Stimulated activated CD4-positive, alpha-beta T cell treated with anti-CD3 and anti-CD28 coated beads, Interleukin-1b, Interleukin-23, amount 100 ng/mL, for 1 hour (primary cell): ENCODE measurements around the gene KLHDC7A.

Experiments
- DNase-seq, 2 donors: peaks; one replicate each; pipeline ENCODE4 v3.0.0-alpha.2; 2020; ENCODE audit warnings: low read depth in 2 of 2

The KLHDC7A gene

DNA sequence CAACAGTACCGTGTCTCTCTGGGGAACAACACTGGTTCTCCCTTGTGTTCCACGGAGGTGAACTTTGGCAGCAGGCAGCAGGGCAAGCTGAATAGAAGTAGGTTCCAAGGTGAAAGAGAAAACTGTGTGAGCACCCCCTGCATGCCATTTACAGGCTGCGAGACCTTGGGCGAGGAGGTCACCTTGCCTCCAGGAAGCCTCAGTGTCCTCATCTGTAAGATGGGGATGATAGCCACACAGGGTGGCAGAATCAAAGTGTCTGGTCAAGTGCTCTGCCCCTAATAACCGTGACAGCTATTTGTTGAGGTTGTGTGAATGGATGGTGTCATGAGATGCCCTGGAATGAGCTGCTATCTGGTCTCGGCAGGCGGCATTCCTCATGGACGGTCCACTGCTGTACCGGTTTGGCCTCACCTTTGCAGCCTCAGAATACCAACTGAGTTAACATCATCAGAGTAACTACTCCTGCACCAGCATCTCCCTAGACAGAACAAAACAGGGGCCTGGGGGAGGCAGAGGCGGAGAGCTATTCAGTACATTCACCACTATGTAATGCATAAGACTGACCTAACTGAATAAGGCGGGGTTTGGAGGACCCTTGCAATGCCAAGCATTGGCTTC, 7.4 kb upstream of the KLHDC7A start:
- no peak for DNase-seq

DNA sequence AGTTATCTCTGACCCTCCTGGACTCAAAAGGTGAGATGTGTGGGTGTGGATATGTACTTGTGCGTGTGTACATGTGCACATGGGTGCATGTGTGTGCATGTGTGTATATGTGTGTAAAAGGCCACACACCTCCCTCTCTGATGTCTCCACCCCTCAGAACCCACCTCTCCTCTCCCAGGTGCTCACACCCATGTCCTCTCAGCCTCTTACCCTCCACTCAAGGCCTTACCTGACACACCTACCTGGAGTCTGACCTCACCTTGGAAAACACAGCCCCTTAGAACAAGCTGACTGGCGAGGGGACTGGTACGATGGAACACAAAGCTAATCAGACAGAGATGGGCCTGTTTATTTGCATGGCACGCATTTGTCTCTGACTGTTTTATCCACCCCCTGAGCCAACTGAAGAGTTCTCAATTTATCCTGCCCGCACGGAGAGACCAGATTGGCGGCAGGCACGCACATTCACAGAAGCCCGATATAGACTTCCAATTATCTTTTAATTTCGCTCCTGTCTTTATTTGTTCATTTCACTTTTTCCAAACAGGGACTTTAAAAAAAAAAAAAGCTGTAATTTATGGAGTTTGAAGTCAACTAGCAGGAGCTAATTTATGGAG, 6.1 kb upstream of the KLHDC7A start:
- no peak for DNase-seq

DNA sequence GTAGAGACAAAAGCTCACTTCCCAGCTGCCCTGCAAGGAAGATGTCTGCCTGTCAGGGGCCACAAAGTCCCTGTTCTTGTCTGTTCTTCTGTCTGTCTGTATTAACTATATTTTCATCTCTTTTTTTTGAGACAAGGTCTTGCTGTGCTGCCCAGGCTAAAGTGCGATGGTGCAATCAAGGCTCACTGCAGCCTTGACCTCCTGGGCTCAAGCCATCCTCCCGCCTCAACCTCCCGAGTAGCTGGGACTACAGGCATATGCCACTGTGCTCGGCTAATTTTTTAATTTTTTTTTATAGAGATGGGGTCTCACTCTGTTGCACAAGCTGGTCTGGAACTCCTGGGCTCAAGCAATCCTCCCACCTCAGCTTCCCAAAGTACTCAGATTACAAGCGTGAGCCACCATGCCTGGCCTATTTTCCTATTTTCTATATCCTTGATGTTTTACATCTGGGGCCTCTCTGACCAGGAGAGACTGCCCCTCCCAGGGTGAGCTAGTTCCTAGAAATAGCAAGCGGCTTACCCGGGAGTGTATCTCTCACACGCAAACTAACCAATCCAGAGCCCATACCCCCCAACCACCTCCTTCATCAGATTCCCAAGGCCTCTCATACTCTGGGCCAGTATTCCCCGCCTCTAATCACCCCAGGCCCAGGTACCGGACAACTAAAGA, 5.4 kb upstream of the KLHDC7A start:
- no peak for DNase-seq

DNA sequence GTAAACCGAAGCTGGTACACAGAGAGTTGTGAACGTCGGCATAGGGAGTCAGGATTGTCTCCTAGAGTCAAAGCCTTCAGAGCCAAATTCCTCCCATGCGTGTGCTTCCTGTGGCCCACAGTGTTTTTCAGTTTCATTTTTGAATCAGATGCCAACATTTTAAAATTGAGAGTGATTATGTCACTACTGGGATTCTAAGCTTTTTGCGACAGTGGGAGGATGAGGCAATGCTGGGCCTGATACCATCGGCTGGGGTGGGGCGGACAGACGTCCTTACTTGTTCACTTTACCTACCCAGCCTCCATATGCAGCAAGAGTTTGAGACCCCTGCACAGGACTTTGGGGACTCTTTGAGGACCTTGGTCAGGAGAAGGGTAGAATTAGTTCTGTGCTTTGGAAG, 1.3 kb upstream of the KLHDC7A start:
- DNase-seq = no peak

DNA sequence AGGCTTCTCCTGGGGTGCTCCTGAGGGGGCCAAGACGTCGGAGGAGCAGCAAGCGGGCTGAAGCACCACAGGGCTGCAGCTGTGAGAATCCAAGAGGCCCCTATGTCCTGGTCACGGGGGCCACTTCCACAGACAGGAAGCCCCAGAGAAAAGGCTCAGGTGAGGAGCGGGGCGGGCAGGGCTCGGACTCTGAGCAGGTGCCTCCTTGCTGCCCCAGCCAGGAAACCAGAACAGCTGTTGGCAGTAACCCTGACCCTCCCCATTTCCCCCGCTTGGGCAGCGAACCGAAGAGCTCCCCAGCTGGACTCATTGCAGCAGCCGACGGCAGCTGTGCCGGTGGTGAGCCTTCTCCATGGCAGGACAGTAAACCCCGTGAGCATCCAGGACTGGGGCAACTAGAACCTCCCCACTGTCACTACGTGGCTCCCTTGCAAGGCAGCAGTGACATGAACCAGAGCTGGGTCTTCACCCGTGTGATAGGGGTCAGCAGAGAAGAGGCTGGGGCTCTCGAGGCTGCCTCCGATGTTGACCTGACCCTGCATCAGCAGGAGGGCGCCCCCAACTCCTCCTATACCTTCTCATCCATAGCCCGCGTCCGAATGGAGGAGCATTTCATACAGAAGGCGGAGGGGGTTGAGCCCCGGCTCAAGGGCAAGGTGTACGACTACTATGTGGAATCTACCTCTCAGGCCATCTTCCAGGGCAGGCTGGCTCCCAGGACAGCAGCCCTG, 625 bp downstream of the KLHDC7A start:
- DNase-seq = no peak

DNA sequence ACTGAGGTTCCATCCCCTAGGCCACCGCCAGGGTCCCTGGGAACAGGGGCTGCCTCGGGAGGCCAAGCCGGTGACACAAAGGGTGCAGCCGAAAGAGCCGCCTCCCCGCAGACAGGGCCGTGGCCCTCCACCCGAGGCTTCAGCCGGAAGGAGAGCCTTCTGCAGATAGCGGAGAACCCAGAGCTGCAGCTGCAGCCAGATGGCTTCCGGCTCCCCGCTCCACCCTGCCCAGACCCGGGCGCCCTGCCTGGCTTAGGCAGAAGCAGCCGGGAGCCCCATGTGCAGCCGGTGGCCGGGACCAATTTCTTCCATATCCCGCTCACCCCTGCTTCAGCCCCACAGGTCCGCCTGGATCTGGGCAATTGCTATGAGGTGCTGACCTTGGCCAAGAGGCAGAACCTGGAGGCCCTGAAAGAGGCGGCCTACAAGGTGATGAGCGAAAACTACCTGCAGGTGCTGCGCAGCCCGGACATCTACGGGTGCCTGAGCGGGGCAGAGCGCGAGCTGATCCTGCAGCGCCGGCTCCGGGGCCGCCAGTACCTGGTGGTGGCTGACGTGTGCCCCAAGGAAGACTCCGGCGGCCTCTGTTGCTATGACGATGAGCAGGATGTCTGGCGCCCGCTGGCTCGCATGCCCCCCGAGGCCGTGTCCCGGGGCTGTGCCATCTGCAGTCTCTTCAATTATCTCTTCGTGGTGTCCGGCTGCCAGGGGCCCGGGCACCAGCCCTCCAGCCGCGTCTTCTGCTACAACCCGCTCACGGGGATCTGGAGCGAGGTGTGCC, 1.4 kb downstream of the KLHDC7A start:
- no peak for DNase-seq

DNA sequence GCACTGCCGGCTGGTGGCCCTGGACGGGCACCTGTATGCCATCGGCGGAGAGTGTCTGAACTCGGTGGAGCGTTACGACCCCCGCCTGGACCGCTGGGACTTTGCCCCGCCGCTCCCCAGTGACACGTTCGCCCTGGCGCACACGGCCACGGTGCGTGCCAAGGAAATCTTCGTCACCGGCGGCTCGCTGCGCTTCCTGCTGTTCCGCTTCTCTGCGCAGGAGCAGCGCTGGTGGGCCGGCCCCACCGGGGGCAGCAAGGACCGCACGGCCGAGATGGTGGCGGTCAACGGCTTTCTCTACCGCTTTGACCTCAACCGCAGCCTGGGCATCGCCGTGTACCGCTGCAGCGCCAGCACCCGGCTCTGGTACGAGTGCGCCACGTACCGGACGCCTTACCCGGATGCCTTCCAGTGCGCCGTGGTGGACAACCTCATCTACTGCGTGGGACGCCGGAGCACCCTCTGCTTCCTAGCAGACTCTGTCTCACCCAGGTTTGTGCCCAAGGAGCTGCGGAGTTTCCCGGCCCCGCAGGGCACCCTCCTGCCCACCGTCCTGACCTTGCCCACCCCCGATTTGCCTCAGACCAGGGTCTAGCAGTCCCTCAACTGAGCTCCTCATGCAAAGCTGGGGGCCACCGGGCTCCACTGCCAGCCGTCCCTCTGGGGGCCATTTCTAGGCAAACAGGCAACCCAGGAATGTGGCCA, 2.1 kb downstream of the KLHDC7A start:
- no peak for DNase-seq

DNA sequence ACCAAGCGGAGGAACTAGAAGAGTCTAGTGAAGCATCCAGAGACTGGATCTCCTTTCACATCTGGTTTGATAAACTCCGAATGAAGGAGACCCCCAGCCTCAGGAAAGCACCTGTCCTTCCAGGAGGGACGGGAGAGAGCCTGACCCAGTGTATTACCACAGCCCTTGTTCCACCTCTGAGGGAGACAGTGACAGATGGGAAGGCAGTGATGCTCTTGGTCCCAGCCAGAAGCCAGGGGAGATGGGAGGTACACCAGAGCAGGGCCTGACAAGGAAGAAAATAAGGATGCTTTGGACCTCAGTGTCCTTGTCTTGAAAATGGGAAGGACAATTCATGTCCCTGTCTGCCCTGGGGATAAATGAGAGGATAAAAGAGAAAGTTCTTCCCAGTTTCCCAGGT, 3.5 kb downstream of the KLHDC7A start:
- DNase-seq = no peak

DNA sequence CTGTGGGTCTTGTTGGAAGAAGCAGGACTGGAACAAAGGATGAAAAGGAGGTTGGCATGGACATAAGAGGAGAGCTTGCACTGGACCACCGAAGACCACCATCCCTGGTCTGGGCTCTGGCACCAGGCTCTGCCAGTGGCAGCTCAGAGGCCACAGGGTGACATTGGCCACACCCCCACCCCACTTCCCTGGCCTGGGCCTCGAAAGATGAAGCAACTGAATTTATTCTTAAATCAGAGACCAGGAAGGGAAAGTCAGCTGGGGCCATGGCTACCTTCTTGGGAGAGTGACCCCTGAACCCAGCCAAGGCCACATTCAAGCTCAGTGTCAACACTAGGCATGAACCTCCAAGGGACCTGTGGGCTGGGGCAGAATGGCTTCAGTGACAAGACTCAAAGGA, 4.0 kb downstream of the KLHDC7A start:
- no peak for DNase-seq

DNA sequence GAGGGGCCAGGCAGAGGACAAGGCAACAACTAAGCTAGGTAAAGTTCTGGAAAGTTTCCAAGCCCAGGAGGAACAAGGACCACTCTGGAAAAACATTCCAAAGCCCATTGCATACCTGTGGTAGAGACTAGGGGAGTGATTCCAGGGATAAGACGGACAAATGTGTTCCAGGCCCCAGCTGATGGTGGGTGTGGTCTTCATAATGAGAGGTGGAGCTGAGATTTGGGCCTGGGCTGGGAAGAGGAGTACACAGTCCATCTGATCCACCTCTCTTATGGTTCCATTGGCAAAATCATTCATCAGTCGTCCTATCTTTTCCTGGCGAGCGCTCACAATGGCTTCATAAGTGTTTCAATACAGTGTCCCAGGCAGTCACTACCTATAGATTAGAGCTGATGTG, 4.5 kb downstream of the KLHDC7A start:
- DNase-seq = no peak

DNA sequence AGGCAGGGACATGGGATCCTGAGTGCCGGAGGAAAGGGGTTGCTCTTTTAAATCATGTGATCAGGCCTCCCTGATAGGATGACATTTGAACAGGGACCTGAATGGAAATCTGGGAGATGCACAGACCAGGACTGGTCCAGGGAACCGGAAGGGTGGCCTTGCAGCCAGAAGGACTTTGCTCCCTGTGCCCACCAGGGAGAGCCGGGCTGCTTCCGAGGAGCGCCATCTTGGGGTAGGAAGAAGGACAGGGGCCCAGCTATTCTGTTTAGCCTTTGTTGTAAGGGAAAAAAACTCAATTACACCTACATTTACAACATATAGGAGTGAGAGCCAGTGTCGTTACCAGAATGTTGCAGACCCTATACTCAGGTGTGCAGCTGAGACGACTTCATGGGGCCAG, 5.5 kb downstream of the KLHDC7A start:
- DNase-seq = no peak

DNA sequence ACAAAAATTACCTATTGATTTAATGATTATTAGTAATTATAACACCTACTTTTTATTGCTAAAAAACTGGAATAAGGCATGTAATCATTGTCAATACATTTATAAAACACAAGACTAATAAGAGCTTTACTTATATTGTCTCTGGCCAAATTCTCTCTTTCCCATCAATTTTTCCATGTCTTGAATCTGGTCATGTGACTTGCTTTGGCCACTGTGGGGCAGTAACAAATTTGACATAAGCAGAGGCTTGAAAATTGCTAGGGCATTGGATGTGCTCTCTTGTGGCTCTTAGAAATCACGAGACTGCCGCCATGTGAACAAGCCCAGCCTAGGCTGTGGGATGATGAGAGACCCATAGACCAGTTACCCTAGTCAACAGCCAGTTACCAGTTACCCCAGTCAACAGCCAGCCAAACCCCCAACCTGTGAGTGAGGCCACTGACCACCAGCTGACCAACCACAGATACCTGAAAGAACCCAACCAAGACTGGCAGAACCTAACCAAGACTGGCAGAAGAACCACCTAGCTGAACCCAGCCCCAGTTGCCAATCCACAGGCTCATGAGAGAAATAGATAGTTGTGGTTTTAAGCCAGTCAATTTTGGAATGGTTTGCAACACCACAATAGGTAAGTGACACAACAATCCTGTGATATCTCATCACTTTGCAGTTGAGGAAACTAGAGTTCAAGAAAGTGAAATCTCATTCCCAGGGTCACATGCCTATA, 8.8 kb downstream of the KLHDC7A start:
- DNase-seq = no peak

DNA sequence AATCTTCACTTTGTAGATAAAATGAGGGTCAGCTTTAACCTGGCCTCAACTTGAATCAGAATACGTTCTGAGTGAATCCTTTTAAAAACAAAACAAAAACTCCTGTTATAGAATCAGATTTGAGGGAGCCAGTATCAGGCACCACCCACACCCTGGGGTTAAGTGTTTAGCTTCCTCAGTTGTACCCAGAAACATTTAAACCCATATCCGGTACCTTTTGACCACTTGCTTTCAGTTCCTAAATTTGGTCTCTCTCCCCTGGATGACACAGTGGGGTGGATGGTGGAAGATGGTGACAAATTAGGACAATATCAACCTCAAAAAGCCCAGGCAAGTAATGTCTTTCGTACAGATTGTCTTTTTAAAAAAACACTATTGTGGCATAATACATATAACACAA, 10.4 kb downstream of the KLHDC7A start:
- DNase-seq = no peak

DNA sequence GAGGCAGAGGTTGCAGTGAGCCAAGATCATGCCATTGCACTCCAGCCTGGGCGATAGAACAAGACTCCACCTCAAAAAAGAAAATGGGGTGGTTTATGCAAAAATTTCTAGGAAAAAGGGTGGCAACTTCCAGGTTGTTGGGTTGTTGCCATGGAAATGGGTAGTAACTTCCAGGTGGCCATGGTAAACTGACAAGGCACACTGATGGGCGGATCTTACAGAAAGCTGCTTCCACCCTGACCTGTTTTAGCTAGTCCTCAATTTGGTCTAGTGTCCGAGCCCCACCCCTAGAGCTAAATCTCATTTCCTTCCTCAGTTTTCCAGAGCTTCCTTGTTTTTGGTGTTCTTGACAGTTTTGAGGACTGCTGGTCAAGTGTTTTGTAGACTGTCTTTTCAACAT, 13.6 kb downstream of the KLHDC7A start:
- DNase-seq = no peak

DNA sequence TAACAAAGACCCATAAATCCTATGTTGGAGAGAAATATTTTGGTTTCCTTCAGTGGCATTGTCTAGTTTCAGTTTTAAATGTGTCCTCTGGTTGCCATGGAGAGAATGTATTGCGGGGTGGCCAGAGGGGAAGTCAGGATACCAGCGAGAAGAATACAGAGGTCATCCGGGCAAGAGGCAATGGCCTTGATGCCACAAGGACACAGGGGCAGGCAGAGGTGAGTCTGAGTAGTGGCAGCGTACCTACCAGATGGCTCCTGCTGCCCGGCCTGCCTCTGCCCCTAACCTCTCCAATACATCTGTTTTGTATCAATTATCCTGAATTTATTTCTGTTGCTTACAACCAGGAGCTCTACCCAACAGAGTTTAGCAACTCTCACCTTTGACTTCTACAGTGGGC, 14.9 kb downstream of the KLHDC7A start:
- no peak for DNase-seq

DNA sequence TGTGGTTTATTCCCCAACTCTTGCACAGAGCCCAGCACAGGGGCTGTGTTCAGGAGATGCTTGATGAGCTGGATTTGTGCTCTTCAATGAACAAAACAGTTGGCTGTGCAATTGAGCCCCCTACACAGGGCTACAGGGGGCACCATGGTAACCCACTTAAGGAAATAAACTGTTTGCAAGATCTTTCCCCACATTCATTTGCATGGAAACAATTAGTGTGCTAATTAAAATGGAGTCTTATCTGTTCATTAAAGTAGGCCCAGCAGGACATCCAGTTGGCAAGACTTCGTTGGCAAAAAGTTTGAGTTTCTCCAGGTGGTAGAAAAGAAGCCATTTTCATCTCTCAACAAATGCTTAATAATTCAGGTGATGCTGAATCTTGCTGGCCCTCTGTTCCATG, 15.3 kb downstream of the KLHDC7A start:
- DNase-seq = no peak

DNA sequence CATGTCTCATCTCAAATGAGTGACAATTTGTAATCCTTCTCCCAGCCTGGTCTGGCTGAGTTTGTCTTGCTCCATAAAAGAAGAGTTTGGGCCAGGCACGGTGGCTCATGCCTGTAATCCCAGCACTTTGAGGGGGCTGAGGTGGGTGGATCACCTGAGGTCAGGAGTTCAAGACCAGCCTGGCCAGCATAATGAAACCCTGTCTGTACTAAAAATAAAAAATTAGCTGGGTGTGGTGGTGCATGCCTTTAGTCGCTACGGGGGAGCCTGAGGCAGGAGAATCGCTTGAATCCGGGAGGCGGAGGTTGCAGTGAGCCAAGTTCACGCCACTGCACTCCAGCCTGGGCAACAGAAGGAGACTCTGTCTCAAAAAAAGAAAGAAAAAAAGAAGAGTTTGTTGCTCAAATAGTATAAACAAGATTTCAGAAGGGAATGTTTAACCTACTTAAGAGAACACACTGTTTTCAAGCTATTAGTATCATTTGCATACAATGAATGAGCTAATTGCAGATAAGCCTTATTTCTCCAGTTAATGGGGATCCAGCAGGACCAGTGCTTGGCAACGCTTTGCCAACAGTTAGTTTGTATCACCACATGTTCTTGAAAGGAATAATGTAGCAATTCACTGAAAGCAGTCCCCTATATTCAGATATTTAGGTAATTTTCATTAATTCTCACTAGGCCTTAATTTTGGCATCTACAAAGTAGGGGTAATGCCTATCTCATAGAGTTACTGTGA, 15.9 kb downstream of the KLHDC7A start:
- DNase-seq = no peak

DNA sequence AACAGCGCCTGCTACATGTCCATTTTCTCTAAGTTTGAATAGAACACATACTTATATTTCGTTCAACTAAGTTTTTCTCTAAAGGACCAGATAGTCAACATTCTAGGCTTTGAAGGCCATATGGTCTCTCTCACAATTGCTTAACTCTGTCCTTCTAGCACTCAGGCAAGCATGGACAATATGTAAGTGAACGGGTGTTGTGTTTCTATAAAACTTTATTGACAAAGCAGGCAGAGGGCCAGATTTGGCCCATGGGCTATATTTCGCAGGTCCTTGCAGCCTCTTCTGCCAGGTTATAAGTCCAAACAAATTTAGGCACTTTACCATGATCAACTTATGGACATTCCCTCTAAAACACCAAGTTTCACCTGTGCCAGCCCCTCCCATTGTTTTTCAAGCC, 21.1 kb downstream of the KLHDC7A start:
- no peak for DNase-seq

DNA sequence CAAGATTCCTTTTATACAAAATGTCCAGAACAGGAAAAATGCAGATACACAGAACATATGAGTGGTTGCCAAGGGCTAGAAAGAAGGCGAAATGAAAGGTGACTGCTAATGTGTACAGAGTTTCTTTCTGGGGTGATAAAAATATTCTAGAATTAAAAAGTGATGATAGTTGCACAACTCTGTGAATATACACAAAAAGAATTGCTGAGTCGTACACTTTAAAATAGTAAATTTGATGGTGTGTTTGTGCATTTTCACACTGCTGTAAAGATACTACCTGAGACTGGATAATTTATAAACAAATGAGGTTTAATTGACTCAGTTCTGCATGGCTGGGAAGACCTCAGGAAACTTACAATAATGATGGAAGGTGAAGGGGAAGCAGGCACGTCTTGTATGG, 23.9 kb downstream of the KLHDC7A start:
- DNase-seq = no peak

DNA sequence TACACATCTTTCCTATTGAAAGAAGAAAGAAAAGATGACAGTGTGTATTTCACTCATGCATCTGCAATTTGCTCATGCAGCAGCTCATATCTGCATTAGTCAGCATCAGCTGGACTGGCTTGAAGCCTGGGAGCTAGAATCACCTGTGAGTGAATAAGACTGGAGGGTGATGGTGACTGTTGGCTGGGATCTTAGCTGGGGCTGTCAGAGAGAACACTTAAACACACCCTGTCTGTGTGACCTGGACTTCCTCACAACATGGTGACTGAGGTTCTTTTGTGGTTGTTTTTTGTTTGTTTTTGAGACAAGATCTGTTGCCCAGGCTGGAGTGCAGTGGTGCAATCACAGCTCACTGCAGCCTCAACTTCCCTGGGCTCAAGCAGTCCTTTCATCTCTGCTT, 24.9 kb downstream of the KLHDC7A start:
- no peak for DNase-seq
